ENCODE results near the gene CYP20A1.

Gene CYP20A1

GRCh38 chr2:203354966-203355365 is 116.1 kb downstream of the CYP20A1 start:
- DNase-seq (ENCODE audit: low spot score) (no peak), FAIRE-seq (no peak)

Measured in urothelium cell line (cell line).